ENCODE measurements around the gene CDK5RAP2.
"Not testable (repeated sequence)": the region's sequence is repeated elsewhere in the genome, so short reads cannot be mapped to it uniquely, and the experiment has no call there.

Gene CDK5RAP2

DNA sequence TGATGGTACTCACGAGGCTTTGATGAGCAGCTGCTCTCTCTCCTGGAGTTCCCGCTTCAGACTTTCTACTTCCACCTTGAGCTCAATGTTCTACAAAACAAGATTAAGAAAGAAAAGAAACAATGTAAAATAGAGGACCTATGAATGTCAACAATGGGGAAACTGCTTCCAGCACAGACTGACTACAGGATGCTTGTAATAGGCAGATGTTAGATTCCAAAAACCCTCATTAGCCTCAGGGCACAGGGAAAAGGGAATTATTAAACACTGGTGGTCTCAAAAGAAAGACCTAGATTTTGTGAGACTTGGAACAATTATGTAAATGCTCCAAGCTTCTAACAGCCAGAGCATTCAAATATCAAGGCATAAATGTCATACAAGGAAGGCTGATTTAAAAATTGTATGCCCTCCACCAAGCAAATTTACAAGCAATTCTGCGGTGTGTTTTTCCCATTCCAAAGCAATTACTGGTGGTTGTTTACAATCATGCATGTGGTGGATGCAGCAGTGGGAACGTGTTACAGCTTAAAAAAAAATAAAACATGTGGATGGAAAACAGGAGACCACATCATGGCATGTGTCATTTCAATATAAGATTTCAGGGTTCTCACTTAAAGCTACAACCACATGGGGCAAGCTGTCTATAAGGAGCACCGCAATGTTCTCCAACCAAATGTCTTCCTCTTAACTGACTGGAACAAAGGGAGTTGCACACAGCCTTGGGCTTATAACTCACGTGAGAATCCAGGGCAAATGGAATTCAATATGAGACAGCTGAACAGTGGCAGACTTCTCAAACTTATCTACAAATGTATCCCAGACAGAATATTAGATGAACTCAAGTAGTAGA is 34.0 kb downstream of the CDK5RAP2 start:
- DNase-seq, result no peak

DNA sequence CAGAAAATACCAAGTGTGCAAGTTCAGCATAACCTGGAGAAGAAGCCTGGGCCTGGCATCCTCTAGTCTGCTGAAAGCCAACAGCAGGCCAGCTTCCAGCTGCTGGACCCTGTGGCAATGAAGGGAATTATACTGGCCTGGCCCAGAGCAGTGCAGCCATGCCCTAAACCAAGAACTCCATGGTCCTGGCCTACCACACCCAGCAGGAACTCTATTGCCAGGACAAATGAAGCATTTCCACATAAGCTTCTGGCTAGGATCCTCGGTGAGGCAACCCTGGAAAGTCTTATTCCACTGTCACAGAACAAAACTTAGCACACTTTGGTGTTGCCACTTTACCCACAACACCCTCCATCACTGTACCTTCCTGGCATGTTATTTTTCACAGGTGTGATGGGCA is 35.5 kb downstream of the CDK5RAP2 start:
- DNase-seq, result peak in 1 of 56 donors; percentile 18

DNA sequence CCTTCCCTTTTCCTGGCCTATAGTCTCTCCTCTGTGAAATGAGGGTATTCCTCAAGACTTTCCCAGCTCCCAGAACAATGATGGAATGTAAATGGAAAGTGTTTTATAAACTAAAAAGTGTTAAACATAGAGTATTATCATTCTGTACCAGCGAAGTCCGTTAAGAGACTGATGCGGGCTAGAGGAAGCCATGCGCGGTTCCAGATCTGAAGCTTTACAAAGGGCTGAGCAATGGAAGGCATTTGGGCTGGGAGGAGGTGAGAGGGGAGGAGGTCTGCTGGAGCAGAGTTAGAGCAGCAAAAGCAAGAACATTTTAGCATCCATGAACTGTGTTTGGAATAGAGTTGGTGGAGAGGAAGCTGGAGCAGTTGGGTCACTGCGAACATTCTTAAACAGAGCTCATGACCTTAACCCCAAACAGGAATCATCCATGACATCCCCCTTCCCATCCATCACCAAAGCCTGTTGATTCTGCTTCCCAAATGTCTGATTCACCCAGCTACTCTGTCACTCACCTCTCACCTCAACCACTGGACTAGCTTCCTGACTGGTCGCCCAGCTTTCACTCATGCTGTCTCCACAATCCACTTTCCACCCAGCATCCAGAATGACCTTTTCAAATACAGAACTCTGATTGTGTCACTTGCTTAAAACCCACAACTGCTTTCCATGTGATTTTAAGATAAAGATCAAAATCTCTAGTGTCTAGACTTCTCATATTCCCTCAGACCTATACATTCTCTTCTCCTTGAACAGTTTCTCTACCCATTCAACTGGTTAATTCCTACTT is 37.1 kb downstream of the CDK5RAP2 start:
- DNase-seq, result no peak

DNA sequence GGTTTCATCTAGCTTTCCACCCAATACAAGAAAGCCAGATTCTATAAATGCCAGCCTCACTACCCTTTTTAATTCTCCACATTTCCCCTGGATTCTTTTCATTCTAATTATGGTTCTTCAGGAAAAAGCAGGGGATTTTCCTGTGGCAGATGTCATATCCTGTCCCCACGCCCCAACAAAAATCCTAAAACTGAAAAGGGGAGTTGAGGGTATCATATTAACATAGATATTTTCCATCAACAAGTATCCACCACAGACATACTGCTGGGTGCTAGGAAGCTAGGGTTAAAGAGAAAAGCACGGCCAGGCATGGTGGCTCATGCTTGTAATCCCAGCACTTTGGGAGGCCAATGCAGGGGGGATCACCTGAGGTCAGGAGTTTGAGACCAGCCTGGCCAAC is 38.0 kb downstream of the CDK5RAP2 start:
- DNase-seq, result no peak

DNA sequence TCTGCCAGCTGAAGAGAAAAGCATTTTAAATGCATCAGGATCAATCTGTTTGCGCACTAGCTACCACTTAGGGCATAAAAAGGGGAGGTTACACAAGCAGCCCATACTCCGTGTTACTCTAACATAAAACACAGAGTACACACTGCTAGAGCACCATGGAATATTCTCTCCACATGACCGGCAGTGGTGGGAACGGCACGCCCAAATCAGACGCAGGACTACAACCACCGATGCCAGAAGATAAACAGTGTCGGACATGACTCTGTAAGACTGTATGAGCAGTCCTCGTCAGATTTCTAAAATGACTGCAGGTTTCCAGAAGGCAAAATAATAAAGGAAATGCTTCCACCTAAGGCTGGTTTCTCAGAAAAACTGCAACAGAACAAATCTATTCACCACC is 40.0 kb downstream of the CDK5RAP2 start:
- DNase-seq, result no peak

- no peak for DNase-seq
Measured at GRCh38 chr9:120538339-120538738, 41.6 kb downstream of the CDK5RAP2 start.

DNA sequence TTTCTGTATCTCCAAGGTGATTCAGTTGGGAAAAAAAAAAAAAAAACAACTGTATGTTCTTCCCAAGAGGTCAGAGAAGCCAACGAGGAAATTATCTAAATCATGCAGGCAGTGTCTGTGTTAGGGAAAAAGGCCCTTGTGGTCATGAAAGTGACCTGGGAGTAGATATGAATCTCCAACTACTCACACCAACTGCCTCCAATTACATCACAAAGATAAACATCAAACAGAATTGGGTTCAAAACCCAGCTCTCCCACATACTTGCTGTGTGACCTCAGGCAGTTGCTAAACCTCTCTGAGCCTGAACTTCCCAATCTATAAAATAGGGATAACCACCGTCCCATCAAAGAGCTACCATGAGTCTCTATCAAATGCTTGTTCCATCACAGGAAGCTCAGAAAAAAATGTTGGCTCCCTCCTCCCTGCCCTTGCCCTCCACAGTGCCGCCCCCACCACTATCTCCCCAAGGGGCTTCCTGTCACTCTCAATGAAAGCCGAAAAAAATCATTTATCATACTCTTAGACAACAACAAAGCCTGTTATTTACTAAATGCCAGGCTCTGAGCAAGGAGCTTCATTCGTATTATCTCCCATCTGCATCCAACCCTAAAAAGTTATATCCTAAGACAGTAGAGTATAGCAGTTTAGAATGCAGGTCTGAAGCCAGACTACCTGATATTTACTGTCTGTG is 42.9 kb downstream of the CDK5RAP2 start:
- no peak for DNase-seq

DNA sequence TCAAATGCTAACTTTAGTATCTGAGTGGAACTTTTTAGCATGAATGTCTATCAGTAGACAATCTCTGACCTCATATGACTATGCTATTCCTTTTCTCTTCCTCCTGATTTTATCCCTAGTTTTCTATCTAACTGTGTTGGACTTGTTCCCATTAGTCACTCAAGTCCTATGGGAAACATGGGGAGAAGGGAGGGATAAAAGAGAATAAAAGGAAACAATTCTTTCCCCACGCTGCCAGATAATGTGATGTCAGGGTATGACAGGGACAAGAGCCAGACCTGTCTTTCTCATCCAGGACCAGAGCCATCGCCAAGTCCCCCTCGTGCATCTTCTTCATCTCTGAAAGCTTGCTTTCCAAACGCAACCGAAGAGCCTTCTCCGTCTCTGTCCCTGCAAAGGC is 43.9 kb downstream of the CDK5RAP2 start:
- no peak for DNase-seq

DNA sequence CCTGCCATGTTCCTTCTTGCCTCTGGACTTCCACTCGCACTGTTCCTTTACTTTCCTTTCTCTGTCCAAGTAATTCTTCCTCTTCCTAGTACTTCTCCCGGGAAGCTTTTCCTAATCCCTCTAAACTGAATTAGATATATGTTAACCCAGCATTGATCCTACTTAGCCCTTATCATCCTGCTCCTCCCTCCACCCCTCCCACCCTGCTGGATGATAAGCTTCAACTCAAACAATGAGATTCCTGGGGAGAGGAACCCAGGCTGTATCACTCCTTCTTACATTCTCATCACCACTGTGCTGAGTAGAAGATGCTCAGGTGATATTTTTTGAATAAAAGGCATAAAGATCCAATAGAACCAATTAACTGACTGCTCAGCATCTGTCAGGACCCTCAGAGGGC is 45.7 kb downstream of the CDK5RAP2 start:
- no peak for DNase-seq

DNA sequence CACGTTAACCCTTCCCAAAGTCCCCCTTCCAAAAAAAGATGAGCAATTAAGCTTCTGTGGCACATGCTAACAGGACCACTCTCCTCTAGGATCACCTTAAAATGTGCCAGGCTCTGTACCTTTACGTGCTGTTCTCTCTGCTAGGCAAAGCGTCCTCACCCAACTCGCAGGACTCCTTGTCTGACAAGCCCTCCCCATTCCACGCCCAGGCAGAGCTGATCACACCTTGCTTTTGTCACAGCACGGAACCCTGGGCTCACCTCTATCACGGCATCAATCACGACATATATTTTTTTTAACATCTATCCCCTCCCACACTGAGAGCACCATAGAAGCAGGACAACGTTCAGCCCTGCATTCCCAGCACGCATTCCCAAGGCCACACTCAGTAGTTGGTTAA is 47.1 kb downstream of the CDK5RAP2 start:
- DNase-seq, result no peak

- DNase-seq, result no peak
Measured at GRCh38 chr9:120532475-120532874, 47.5 kb downstream of the CDK5RAP2 start.

GRCh38 chr9:120531683-120532300 is 48.2 kb downstream of the CDK5RAP2 start:
- DNase-seq, result peak in 10 of 56 donors; percentile 1 to 30 (median 8)

DNA sequence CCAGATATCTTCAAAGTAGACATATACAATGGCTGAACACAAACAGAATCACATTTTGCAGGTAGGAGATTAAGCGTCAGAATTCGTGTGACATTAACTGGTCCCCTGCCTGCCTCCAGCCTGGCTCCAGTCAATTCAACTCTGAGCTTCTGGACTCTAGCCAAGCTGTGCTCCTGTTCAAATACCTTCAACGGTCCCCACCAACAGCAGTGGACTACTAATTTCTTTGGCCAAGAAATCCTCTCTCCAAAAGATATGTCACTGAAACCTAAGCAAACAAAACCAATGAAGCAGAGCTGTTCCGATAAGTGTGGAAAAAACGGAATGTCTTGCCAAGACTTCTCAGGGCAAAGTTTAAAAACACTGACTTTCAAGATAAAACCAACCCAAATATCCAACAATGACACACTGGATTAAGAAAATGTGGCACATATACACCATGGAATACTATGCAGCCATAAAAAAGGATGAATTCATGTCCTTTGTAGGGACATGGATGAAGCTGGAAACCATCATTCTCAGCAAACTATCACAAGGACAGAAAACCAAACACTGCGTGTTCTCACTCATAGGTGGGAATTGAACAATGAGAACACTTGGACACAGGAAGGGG is 49.6 kb downstream of the CDK5RAP2 start:
- DNase-seq, result not testable (repeated sequence)

DNA sequence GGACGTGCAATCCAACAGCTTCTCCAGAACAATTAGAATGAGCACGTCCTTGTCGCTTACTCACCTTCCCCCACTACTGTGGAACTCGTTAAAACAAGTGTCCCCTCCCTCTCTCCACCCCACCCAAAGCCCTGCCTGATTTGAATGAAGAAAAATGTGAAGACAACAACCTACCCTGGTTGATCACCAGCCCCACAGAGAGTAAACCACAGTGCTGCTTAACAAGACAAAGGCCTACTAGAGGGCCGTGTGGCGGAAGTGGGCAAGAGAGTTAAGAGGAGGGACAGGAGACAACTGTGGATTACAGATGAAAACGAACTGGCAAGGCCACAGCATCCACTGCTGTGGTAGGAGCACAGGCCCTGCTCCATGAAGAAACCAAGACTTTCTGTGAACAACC is 51.1 kb downstream of the CDK5RAP2 start:
- DNase-seq, result no peak

- no peak for DNase-seq
Measured at GRCh38 chr9:120528327-120528726, 51.6 kb downstream of the CDK5RAP2 start.

DNA sequence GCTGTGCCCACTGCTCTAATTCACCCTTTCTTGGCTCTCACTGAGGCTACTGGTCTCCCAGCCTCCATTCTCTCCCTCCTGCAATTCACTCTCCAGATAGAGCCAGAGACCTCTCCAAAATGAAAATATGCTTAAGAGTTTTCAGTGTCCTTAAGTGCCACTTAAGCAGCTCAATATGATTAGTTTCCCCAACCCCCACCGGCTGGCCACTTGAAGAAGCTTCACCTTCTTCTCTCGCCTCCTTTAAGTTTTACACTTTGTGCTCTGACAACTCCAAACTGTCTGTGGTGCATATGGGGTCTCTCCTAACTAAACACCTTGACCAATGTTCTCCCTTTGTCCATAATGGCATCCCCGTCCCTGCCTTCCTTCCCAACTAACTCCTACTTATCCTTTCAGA is 53.4 kb downstream of the CDK5RAP2 start:
- DNase-seq, result no peak

GRCh38 chr9:120524863-120525262 is 55.1 kb downstream of the CDK5RAP2 start:
- DNase-seq, result no peak

GRCh38 chr9:120524038-120524437 is 55.9 kb downstream of the CDK5RAP2 start:
- DNase-seq, result no peak

- DNase-seq, result no peak
Measured at GRCh38 chr9:120522558-120522957, 57.4 kb downstream of the CDK5RAP2 start.

DNA sequence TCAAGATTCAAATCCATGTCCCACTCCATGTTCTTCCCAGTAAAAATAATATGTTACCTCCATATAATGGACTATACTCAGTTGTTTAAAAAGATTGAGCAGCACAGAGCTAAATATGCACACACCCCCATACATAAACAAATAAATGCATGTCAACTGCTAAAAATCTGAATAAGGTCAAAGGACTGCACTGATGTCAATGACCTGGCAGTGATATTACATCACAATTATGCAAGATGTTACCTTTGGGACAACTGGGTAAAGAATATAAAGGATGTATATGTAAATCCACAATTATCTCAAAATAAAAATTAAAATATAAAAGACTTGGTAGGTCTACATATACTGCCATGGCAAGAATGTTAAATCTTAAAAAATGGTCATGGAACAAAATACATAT is 57.9 kb downstream of the CDK5RAP2 start:
- no peak for DNase-seq

GRCh38 chr9:120521101-120521500 is 58.9 kb downstream of the CDK5RAP2 start:
- no peak for DNase-seq
